ENCODE results near the gene SPNS3. TPM values are rescaled to one million over a fixed set of nuclear protein-coding genes. Genes with fewer than 3 reads are reported as not detected.

Gene SPNS3
- total RNA-seq, 4 donors from 2014 or later, result 0.16 to 0.56 TPM; not detected in 2

DNA sequence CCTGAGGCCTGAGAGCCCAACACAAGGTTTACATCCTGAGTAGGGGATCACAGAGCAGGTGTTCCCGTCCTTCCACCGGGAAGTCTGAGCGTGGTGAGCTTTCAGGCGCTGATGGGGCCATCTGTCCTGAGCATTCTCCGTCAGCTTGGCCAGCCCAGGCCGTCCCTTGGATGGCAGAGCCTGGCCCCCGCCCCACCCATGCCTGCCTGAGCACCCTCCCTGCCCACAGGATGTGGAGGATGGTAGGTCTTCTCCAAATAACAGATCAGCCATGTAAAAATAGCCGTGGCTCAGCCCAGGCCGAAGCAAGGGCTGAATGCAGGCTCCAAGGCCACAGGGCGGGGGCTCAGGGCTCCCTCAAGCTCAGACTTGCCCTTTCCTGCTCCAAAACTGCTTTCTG is 85.2 kb downstream of the SPNS3 start:
- intact Hi-C loops (cut with DNase I; ENCODE audit: low total_unique reads), result no loop called here
- WGBS, 2 donors, result 89 to 91% methylated on average over 10 of the region's 10 CpGs
- DNase-seq (ENCODE audit: low spot score in 2 of 2), result no peak
- no peak for TF ChIP-seq CTCF (IDR thresholded peaks at IDR 0.05)
- no peak for TF ChIP-seq POLR2A (IDR thresholded peaks at IDR 0.05)
- no peak overlapping the region for H3K4me3 ChIP-seq (ENCODE audit: low read depth, poor library complexity, severe bottlenecking)

- DNase-seq (ENCODE audit: low spot score in 2 of 2), result no peak
- TF ChIP-seq CTCF (IDR thresholded peaks at IDR 0.05), result no peak
- TF ChIP-seq POLR2A (IDR thresholded peaks at IDR 0.05), result no peak
- intact Hi-C loops (cut with DNase I; ENCODE audit: low total_unique reads), result no loop called here
Observed at GRCh38 chr17:4519361-4519788, 85.6 kb downstream of the SPNS3 start.

GRCh38 chr17:4520060-4520893 is 86.5 kb downstream of the SPNS3 start:
- H3K4me3 ChIP-seq (ENCODE audit: low read depth, poor library complexity, severe bottlenecking), result no peak overlapping the region
- 82 to 83% methylated on average over 17 to 19 of the region's 19 CpGs for WGBS, 2 donors
- intact Hi-C loops (cut with DNase I; ENCODE audit: low total_unique reads), result no loop called here
- no peak for DNase-seq (ENCODE audit: low spot score in 2 of 2)
- TF ChIP-seq CTCF (IDR thresholded peaks at IDR 0.05) (no peak), POLR2A (IDR thresholded peaks at IDR 0.05) (no peak)

More at GRCh38 chr17:4519361-4519788, 85.6 kb downstream of the SPNS3 start:
- 64% methylated on average over 12 to 14 of the region's 14 CpGs for WGBS, 2 donors
- H3K4me3 ChIP-seq (ENCODE audit: low read depth, poor library complexity, severe bottlenecking), result no peak overlapping the region

DNA sequence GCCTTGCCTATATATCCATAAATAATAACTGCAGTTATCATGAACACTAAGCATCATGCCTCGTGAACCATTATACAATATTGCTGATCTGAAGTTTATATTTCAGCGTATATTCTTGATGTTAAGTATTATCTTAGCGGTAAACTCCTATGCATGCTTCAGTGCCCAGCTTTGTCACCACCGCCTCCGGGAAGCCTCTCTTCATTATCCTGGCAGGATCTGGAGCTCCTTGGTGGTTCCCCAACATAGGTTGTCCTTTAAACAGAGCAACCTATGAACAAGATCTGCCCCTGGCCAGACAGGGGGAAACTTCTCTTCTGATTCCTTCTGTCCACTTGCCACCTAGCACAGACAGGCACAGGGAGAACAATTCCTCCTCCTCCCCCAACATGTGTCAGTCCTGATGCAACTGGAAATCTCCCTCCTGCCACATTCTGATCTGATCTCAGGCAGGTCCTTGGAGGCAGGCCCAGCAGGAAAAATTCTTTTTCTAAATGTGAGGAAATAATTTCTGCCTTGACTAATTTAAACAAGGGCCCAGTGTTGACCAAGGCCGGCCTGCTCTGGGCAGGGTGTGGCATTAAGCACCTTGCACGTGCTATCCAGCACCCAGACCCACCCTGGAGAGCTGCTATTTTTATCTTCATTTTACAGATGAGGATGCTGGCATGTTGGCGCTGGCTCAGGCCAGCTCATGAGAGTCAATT is 87.3 kb downstream of the SPNS3 start:
- TF ChIP-seq POLR2A (IDR thresholded peaks at IDR 0.05) (no peak), CTCF (IDR thresholded peaks at IDR 0.05) (no peak)
- DNase-seq (ENCODE audit: low spot score in 2 of 2), result no peak
- WGBS, 2 donors, result 76 to 79% methylated on average over 8 of the region's 8 CpGs
- intact Hi-C loops (cut with DNase I; ENCODE audit: low total_unique reads), result no loop called here
- no peak overlapping the region for H3K4me3 ChIP-seq (ENCODE audit: low read depth, poor library complexity, severe bottlenecking)

DNA sequence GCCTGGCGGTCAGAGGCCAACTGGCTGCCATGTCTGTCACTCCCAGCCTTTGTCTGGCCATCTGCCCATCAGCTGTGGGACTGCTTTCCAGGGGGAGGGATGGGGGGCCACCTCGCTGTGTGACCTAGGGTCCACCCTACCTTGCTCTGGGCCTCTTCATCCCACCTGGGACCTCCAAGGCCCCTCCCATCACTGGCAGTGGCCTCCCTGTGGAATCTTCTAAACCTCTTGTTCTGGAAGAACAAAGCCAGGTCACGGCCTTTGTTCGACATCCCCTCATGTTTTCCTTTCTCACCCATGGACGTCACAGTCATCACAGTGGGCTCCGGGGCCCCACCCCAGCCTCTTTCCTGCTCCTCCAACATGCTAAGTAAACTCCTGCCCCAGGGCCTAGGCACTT is 88.9 kb downstream of the SPNS3 start:
- no peak overlapping the region for H3K4me3 ChIP-seq (ENCODE audit: low read depth, poor library complexity, severe bottlenecking)
- intact Hi-C loops (cut with DNase I; ENCODE audit: low total_unique reads), result no loop called here
- DNase-seq (ENCODE audit: low spot score in 2 of 2), result no peak
- whole genome bisulfite sequencing, 2 donors, result 80 to 89% methylated on average over 6 of the region's 6 CpGs
- TF ChIP-seq CTCF (IDR thresholded peaks at IDR 0.05) (no peak), POLR2A (IDR thresholded peaks at IDR 0.05) (no peak)

Measured in lower leg skin (tissue), 4 donors.